GM21825 (cell line): ENCODE data around the gene C3orf20.
"Not testable (repeated sequence)": the region's sequence is repeated elsewhere in the genome, so short reads cannot be mapped to it uniquely, and the experiment has no call there.

Source experiments
- ATAC-seq: cut with Tn5 transposase; IDR thresholded peaks from one replicate; pipeline ENCODE4 v1.9.1; 2021; ENCODE audit warnings: mild to moderate bottlenecking, moderate library complexity; ENCODE audit not compliant: unreplicated experiment

C3orf20 gene

DNA sequence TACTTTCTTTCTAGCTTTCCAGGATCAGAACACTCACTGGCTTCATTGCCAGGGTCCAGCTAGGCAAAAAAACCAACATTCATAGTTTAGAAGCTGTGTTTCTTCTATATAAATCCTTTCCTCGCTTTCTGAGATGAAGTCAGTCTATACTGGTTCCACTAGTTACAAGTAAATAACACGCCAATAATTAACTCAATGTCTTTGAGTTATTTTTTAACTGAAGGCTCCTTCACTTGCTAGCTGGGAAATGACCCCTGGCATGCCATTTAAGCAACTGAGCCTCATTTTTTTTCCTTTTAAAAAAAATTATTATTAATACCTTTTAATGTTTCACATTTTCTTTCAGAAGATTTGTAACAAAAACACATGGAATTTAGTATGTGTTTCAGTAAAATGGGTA, 25.5 kb upstream of the C3orf20 start:
- no peak for ATAC-seq

- no peak for ATAC-seq
These were observed 24.7 kb upstream of the C3orf20 start for GRCh38 chr3:14650193-14650592.

GRCh38 chr3:14651440-14652251, 23.3 kb upstream of the C3orf20 start, which contains the start of gene CCDC174:
Gene CCDC174, plus strand, starts transcription at chr3:14651762. Its CDS starts 75 bp downstream, at chr3:14651837.
- ATAC-seq, result peak; percentile 97

GRCh38 chr3:14652360-14652907, 22.5 kb upstream of the C3orf20 start:
- not testable (repeated sequence) for ATAC-seq

DNA sequence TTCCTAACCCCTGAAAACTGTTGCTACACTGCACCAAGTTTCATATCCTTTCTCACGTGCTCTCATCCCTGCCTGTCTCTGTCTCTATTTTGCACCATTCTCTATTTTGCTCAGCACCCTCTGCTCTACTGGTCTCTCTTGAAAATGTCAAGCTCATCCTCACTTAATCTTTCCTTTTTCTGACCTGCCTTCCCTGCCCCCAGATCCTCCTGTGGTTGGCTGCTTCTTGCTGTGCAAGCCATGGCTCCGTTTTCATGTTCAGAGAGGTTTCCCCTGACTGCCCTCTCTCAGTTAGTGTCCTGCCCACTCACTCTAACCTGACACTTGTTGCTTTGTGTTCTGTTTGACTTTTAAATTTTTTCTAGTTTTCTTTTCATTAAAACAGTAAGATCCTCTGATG, 17.4 kb upstream of the C3orf20 start:
- ATAC-seq, result no peak

DNA sequence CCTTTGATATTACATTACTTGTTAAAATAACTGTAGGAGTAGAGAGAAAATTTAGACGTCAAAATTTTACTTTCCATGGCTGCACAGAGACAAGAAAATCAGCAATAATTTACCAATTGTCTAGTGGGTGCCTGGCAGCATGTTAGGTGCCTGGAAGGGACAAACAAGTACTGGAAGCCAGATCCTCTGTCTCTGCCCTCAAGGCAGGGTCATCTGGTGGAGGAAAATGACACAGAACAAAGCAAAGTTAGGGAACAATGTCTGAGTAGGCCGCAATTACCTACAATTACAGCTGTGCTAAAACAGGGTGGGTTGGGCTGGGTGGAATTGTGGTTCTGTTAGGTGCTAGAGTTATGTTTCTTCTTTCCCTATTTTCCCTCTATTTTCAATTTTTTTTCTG, 16.0 kb upstream of the C3orf20 start:
- ATAC-seq, result no peak

GRCh38 chr3:14660942-14661341, 14.0 kb upstream of the C3orf20 start:
- no peak for ATAC-seq

GRCh38 chr3:14663396-14664135, 11.4 kb upstream of the C3orf20 start:
- ATAC-seq, result no peak

DNA sequence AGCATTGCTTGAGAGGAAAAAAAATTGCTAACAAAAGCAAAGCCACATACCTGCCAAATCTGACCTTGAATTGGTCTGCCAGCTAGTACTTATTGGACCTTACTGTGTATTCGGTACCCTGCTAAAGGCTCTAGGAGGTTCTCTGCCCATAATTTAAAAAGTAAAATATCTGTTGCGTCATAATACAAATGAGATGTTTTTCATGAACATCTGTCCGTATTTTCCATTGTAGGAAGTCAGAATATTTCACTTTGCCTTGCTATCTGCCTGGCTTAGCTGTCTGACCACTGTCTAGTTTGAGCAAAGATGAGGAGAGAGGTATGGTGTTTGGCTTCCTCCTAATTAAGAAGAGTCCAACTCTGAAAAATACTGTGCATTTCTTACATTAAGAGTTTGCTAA, 10.8 kb upstream of the C3orf20 start:
- no peak for ATAC-seq

- no peak for ATAC-seq
These were observed 2.4 kb upstream of the C3orf20 start for GRCh38 chr3:14672588-14672987.

DNA sequence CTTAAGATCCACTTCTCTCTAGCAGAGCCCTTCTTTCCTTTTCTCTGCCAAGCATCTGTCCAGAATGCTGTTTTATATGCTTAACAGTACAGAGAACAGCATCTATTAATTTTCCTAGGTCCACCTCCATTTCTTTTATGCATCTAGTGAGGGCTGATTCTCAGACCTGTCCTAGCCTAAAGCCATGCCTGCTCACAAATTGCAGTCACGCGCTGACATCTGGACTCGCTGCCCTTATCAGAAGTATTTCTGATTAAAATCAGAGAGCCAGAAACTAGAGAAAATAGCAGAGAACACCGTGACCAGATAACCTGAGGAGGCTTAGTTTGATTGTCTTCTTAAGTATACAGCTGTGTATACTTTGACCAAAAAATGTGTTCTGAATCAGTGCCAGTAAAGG, 1.9 kb downstream of the C3orf20 start:
- ATAC-seq, result no peak

DNA sequence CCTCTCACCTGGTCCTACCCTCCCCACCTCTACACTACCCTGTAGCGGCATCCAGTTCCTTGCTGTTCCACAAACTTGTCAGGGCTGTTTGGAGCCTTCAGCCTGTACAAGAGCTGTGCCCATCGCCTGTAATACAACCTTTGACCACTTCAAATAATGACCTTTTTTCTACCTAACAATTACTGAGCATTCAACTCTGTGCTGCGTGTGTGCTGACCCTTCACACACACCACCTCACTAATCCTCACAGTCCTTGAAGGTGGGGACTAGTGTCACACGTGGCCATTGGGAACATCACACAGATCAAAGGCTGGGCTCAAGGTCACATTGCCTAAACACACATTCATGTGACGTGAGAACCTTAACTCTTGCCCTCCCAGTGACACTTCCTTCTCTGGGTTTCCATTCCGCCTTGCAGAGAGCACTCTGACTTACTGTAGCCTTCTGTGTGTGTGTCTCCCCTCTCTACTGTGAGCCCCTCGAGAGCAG, 3.1 kb downstream of the C3orf20 start:
- no peak for ATAC-seq

GRCh38 chr3:14680115-14680514, 5.2 kb downstream of the C3orf20 start:
- no peak for ATAC-seq

DNA sequence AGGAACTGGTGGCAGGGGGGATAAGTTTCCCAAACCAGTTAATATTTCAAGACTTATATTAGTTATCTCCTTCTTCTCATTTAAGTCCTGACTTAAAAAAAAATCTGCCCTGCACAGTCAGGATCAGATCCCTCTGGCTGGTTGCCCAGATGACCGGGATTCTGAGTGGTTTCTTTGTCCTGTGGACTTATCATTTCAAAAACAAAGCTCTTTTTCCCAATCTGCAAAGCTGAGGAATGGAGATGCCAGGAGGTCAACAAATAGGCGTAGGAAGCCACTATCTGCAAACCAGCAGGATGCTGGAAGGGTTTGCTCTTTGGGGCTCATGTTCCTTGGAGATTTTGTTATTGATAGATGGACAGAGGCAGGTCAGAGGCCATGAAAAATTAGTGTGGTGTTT, 5.8 kb downstream of the C3orf20 start:
- no peak for ATAC-seq

GRCh38 chr3:14684447-14684846, 9.5 kb downstream of the C3orf20 start:
- ATAC-seq, result no peak

GRCh38 chr3:14685179-14685578, 10.2 kb downstream of the C3orf20 start:
- no peak for ATAC-seq

DNA sequence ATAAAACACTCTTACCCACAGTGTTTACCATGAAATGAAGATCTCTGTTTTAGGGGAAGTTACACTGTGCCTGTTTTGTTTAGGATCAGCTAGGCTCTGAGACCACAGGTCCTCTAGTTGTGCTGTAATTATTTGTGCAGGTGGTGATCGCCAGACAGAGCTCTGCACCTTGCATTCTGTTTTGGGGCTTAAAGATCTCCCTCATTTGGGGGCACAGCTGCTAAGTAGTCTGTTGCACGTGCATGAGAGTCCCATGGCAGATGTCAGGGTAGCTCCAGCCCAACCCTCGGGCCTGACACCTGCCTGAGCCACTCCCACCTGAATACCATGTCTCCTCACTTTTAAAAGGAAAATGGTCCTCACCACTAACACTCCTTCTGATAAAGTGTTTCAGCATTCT, 12.4 kb downstream of the C3orf20 start:
- peak; percentile 27 for ATAC-seq

DNA sequence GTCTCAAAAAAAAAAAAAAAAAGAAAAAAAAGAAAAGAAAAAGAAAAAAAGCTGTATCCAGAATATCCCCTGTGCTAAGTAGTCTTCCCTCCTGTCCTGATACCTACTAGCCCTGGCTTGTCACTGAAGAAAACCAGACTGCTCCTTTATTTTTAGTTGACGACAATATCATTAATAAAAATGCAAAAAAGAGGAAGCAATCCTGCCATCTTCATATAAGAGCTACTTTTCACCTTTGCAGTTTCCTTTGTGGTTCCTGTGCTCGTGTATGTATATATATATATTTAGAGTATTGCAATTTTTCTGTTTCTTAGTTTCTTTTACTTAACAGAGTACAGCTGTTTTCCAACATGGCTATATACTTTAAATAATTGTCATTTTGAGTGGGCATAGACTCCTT, 13.6 kb downstream of the C3orf20 start:
- peak; percentile 31 for ATAC-seq

DNA sequence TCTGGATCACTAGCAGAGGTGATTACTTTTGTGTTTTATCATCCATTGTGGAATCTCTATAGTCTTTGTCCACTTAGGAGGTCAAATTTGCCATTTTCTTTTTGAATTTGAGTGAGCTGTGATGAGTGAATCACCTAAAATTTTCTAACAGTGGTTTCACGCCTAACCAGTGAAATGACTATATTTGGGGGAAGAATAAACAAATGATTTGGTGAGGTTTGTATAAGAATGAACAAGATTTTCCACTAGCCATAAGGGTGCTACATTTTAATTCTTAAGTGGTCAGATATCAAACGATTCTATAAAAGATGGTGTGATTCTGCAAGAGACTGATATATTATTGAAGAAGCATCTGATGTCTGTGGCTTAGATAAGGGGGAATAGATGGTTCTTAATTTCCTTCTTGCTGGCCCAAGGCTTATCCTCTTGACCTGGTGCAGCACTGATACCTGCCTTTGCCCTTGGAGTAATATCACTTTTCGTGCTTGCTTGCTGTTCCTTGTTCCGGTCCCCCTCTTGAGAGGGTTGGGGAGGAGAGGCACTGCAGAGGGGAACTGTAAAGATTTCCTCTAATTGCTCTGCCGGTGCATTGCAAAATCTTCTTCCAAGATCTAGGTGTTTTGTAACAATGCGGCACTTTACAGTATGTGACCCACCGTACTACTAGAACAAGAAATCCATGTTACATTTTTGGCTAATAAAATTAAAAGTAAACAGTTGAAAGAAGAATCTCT, 14.5 kb downstream of the C3orf20 start:
- ATAC-seq, result no peak

GRCh38 chr3:14691239-14691638, 16.3 kb downstream of the C3orf20 start:
- ATAC-seq, result peak; percentile 54

DNA sequence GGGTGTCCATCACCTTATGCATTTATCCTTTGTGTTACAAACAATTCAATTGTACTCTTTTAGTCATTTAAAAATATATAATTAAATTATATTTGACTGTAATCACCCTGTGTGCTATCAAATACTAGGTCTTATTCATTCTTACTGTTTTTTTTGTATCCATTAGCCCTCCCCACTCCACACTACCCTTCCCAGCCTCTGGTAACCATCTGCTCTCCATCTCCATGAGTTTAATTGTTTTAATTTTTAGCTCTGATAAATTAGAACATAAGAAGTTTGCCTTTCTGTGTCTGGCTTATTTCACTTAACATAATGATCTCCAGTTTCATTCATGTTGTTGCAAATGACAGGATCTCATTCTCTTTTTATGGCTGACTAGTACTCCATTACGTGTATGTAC, 16.8 kb downstream of the C3orf20 start:
- no peak for ATAC-seq
